Osteocyte (in vitro differentiated cells): ENCODE measurements around the gene TFEB. TPM values are rescaled to one million over a fixed set of nuclear protein-coding genes. Genes with fewer than 3 reads are reported as not detected.
A peak's percentile ranks its signal among the peaks of the same experiment; 100 is the strongest.

Source experiments
- DNase-seq: peaks from one replicate; pipeline ENCODE4 v3.0.0; 2021; ENCODE audit warnings: mixed read lengths; ENCODE audit not compliant: unreplicated experiment; ENCODE audit errors: extremely low spot score
- H3K27ac Mint-ChIP-seq: one replicate; pipeline ENCODE4 v1.8.0; 2021; ENCODE audit warnings: mild to moderate bottlenecking, mixed read lengths; ENCODE audit not compliant: unreplicated experiment
- H3K27me3 Mint-ChIP-seq: one replicate; pipeline ENCODE4 v1.8.0; 2021; ENCODE audit warnings: mixed read lengths; ENCODE audit not compliant: unreplicated experiment
- H3K36me3 Mint-ChIP-seq: one replicate; pipeline ENCODE4 v1.8.0; 2021; ENCODE audit warnings: mixed read lengths; ENCODE audit not compliant: unreplicated experiment
- H3K4me1 Mint-ChIP-seq: one replicate; pipeline ENCODE4 v1.8.0; 2021; ENCODE audit warnings: mixed read lengths; ENCODE audit not compliant: unreplicated experiment
- H3K4me3 Mint-ChIP-seq: one replicate; pipeline ENCODE4 v1.8.0; 2021; ENCODE audit warnings: mild to moderate bottlenecking, moderate library complexity, mixed read lengths; ENCODE audit not compliant: unreplicated experiment
- H3K9me3 Mint-ChIP-seq: one replicate; pipeline ENCODE4 v1.8.0; 2021; ENCODE audit warnings: mixed read lengths; ENCODE audit not compliant: unreplicated experiment
- CTCF ChIP-seq: fragments of 200-600 bp; sonication (generic); IDR thresholded peaks from 2 replicates; pipeline ENCODE4 v1.5.0; 2021; ENCODE audit warnings: antibody characterized with exemption, mild to moderate bottlenecking, moderate library complexity
- total RNA-seq: library from RNA; stranded (reverse); gene quantifications from 2 replicates; pipeline ENCODE4 v1.2.1, GENCODE V29; 2021

The TFEB gene
- total RNA-seq, 1 donor from 2014 or later = 11.1 TPM

GRCh38 chr6:41685641-41686380 is 49.6 kb downstream of the TFEB start:
- no peaks in the 10 kb centered on the region for H3K9me3 Mint-ChIP-seq
- H3K4me3 Mint-ChIP-seq = no peak overlapping the region
- H3K36me3 Mint-ChIP-seq = no peaks in the 10 kb centered on the region
- DNase-seq = no peak
- no peak overlapping the region for H3K27ac Mint-ChIP-seq
- no peaks in the 10 kb centered on the region for H3K27me3 Mint-ChIP-seq
- H3K4me1 Mint-ChIP-seq = peaks cover 25% of the 10 kb centered on the region
- no peak for TF ChIP-seq CTCF

- Mint-ChIP-seq H3K36me3 (no peaks in the 10 kb centered on the region), H3K27ac (no peak overlapping the region), H3K9me3 (no peaks in the 10 kb centered on the region), H3K4me3 (no peak overlapping the region), H3K4me1 (peaks cover 23% of the 10 kb centered on the region), H3K27me3 (no peaks in the 10 kb centered on the region)
- no peak for TF ChIP-seq CTCF
- DNase-seq = no peak
These were observed 50.9 kb downstream of the TFEB start for GRCh38 chr6:41684311-41685180.

- peaks cover 19% of the 10 kb centered on the region for H3K4me1 Mint-ChIP-seq
- H3K4me3 Mint-ChIP-seq = no peak overlapping the region
- peak; percentile 96 for TF ChIP-seq CTCF
- H3K27me3 Mint-ChIP-seq = no peaks in the 10 kb centered on the region
- H3K36me3 Mint-ChIP-seq = no peaks in the 10 kb centered on the region
- H3K27ac Mint-ChIP-seq = no peak overlapping the region
- no peaks in the 10 kb centered on the region for H3K9me3 Mint-ChIP-seq
- peak; percentile 92 for DNase-seq
These were observed 51.7 kb downstream of the TFEB start for GRCh38 chr6:41683523-41684310.

- no peaks in the 10 kb centered on the region for H3K27me3 Mint-ChIP-seq
- no peak for TF ChIP-seq CTCF
- H3K4me1 Mint-ChIP-seq = peaks cover 17% of the 10 kb centered on the region
- no peak overlapping the region for H3K4me3 Mint-ChIP-seq
- no peaks in the 10 kb centered on the region for H3K9me3 Mint-ChIP-seq
- no peaks in the 10 kb centered on the region for H3K36me3 Mint-ChIP-seq
- DNase-seq = no peak
- no peak overlapping the region for H3K27ac Mint-ChIP-seq
These were observed 52.2 kb downstream of the TFEB start for GRCh38 chr6:41683273-41683522.
